Fibroblast of villous mesenchyme (primary cell): ENCODE data around the gene ADCY3. TPM values are rescaled to one million over a fixed set of nuclear protein-coding genes. Genes with fewer than 3 reads are reported as not detected.

Experiments used
- DNase-seq: peaks from one replicate; pipeline ENCODE4 v3.0.0-alpha.2; 2010; ENCODE audit warnings: low read depth
- H3K4me3 ChIP-seq: 2 replicates; pipeline ENCODE4 v1.5.1; 2011; ENCODE audit warnings: low read depth, mild to moderate bottlenecking, low read length
- CTCF ChIP-seq: IDR thresholded peaks from 2 replicates; pipeline ENCODE4 v1.5.1; 2012; ENCODE audit warnings: low read depth, mild to moderate bottlenecking, low read length; ENCODE audit not compliant: insufficient read depth
- total RNA-seq: library from RNA; depleted of rRNA; stranded (reverse); fragments of >200 nt; gene quantifications from 2 replicates; pipeline ENCODE4 v1.2.3, GENCODE V29; 2012

ADCY3 gene
- total RNA-seq, 1 donor = 43.2 TPM

DNA sequence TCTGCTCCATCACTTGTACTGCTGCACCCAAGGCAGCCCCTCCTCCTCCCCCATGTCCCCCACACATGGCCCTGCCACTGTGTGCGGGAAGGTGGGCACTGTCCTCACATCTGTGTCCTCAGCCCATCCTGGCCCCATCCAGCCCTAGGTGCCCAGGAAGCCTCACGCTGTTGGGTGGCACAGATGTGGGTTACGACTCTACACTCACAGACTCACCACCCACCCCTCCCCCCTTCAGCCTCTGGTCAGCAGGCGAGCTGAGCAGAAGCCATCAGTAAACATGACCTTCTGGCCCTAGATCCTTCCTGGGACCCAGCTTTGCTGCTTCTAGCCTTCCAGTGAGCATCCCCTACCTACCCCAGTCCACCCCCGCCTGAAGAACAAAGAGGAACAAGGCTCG, 43.0 kb downstream of the ADCY3 start:
- DNase-seq = no peak
- H3K4me3 ChIP-seq = no peak overlapping the region
- TF ChIP-seq CTCF = no peak

DNA sequence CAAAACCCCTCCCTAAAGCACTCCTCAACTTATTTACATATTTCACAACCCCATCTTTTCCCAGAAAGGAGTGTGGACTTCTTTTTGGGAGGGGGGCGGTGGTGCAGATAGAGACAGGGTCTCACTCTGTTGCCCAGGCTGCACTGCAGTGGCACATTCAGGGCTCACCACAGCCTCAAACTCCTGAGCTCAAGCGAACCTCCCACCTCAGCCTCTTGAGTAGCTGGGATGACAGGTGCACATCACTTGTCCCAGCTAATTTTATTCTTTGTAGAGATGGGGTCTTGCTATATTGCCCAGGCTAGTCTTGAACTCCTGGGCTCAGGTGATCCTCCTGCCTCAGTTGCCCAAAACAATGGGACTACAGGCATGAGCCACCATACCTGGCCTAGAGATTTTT, 44.1 kb downstream of the ADCY3 start:
- no peak for TF ChIP-seq CTCF

DNA sequence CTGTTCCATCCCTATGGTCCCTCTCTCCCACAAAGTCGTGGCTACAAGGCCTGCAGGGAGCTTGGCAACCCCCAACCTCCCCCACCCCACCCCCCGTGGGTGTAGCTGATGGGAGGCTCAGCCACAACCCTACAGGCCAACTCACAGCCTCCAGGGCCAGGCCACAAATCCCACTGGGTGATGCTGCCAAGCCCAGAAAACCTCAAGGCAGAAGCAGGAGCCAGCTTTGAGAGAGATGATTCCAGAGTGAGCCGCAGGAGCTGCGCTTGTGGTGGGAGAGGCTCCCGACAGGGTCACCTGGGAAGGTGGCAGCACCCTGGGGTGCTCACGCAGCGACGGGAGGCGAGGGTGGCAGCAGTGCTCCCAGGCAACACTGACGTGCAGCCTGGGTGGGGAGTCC, 44.8 kb downstream of the ADCY3 start:
- TF ChIP-seq CTCF = no peak
- no peak overlapping the region for H3K4me3 ChIP-seq
- DNase-seq = no peak

More for the DNA sequence above, 44.1 kb downstream of the ADCY3 start:
- no peak overlapping the region for H3K4me3 ChIP-seq
- DNase-seq = no peak

DNA sequence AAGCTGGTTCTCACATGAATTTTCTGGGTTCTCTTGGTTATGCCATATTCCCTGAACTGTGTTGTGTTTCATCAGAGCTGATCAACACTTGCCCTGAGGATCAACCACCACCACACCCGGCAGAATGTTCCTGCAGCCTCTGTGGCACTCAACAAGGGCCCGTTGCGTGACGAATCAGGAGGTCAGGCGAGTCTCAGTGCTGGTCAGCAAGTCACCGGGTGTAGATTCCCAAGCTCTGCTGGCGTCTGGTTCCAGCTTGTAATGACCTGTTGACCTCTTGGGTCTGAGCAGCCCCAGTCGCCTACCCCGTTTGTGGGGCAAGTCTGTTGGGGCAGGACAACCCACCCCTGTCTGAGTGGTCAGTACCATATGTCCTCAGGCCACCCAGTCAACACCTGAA, 46.0 kb downstream of the ADCY3 start:
- no peak overlapping the region for H3K4me3 ChIP-seq
- DNase-seq = peak; percentile 31

DNA sequence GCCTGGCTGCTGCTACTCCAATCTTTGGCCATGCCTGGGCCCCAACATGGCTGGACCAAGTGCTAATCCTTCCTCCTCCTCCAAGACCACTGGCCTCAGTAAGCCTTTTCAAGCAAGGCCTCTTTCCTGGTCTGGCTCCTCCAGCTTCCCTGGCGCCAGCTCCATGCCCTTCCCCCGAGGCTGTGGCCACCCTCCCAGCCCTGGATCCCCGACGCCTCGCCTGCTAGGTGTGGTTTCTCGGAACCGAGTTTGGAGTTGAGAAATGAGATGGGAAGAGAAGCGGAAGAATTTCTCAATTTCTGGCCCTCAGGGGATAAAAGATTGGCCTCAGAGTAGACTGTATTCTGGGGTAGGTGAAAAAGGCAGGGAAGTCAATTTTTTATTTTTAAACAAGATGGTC, 46.4 kb downstream of the ADCY3 start:
- no peak for TF ChIP-seq CTCF
- DNase-seq = no peak
- no peak overlapping the region for H3K4me3 ChIP-seq

More for the DNA sequence above, 46.0 kb downstream of the ADCY3 start:
- no peak for TF ChIP-seq CTCF

GRCh38 chr2:24872344-24873115, 47.5 kb downstream of the ADCY3 start:
- no peak overlapping the region for H3K4me3 ChIP-seq
- TF ChIP-seq CTCF = no peak
- no peak for DNase-seq
